Measurements from ENCODE around the gene ZNF473.
"Not testable (repeated sequence)": the region's sequence is repeated elsewhere in the genome, so short reads cannot be mapped to it uniquely, and the experiment has no call there.

The ZNF473 gene

DNA sequence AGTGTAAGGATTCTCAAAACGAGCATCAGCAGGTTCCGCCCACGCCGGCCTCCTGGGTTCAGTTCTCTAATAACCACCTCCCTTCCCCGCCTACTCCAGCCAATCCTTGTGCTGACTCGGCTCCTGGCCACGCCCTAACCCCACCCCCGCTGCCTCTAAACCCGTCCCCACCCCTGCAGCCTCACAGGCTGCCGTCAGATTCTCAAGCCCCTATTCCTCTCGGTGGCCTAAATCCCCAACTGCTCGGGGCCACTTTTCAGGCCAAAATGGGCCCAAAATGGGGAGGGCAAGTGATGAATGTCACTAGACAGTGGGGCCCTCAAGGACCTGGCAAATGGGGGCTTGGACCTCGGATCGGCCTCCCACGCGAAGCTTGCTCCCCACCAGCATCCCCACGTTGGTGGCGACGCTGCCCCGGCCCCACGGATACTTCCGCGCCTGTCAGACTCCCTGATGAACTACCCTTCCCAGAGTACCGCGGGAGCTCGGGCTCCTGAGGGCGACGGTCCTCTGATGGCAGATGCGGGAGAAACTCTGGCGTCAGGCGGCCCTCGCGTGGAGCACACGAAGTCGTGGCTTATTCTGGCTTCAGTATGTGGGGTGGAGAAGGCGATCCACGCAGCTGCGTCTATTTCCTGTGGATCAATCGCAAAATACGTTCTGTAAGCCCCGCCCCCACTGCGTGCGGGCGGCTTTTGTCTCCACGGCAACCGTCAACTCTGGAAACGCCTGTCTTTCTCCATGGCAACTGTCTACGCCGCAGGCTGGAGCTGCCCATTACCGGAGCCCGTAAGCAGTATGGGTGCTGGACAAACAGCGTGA is 24.8 kb downstream of the ZNF473 start:
- DNase-seq (ENCODE audit: low read depth in 2 of 2): peak; percentile 84 to 88

DNA sequence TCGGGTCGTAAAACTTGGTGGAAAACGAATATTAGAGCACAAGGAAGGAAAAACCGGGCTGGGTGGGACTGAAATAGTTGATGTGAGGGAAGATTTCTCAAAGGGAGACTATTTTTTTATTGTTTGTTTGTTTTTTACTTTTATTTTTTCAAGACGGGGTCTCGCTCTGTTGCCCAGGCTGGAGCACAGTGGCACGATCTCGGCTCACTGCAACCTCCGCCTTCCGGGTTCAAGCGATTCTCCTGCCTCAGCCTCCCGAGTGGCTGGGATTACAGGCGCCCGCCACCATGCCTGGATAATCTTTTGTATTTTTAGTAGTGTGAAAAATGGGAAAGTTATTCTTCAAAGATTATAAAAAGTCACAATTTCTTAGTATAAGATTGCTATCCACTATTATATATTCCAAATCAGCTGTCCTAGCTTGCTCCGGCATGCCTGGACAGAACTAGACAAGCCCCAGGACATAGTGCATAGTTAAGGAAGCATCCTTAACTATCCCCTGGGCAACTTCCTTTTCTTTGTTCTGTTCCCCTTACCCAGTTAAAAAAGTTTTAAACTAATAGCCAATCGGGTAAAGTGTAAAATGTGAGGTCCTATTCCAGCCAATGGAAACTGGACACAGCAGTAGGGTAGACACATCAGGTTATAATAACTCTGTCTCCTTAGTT is 25.6 kb downstream of the ZNF473 start:
- DNase-seq (ENCODE audit: low read depth in 2 of 2): not testable (repeated sequence)

DNA sequence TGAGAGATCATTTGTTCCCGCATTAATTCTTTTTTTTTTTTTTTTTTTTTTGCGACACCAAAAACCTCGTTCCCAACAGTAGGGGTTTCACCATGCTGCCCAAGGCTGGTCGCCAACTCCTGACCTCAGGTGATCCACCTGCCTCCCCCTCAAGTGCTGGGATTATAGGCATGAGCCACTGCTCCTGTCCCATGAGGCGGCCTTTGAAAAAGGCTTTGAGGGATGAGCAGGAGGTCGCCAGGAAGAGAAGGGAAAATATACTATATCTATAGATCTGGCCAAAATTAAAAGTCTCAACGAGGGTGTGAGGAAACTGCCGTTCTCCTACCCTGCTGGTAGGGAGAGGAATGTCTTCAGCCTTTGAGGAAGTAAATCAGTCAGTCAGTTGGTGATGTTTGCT is 26.2 kb downstream of the ZNF473 start:
- DNase-seq (ENCODE audit: low read depth in 2 of 2): no peak

DNA sequence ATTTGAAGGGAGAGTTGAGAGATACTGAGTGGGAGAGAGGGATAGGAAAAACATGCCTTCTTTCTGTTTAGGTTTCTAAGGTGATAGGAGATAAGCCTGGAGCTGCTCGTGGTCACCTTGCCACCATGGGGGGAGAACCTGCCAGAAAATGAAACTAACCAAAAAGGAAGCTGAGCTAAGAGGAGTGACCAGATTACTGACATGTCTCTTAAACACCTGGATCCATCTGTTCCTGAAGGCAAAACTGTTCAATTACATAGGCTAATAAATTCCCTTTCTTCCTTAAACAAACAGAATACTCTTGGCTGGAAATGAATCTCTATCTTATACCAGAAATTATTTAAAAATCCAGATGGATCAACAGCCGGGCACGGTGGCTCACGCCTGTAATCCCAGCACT is 27.3 kb downstream of the ZNF473 start:
- DNase-seq (ENCODE audit: low read depth in 2 of 2): no peak

DNA sequence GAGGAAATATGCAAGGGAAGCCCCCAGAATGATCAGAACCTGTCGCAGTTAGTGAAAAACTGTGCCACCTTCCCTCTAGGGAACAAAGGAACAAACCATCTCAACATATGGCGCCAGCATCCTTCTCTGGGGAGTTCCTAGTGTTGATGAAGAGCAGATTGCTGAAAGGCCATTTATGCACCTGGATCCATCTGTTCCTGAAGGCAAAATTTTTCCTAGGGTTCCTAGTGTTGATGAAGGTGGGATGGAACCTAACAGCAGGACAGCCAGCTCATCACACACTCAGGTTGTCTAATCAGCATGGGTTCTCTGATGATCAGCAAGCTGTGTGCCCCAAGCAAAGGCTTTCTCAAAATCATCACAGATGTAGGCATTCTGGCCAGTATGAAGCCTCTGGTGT is 32.6 kb downstream of the ZNF473 start:
- DNase-seq (ENCODE audit: low read depth in 2 of 2): no peak

DNA sequence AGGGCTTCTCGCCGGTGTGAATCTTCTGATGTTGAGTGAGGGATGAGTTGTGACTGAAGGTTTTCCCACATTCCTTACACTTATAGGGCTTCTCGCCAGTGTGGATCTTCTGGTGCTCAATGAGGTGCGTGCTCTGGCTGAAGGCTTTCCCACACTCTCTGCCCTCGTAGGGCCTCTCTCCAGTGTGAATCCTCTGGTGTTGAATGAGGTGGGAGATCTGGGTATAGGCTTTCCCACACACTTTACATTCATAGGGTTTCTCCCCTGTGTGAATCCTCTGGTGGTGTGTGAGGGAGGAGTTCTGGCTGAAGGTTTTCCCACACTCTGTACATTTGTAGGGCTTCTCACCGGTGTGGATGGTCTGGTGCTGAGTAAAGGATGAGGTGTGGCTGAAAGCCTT is 33.2 kb downstream of the ZNF473 start:
- no peak for DNase-seq (ENCODE audit: low read depth in 2 of 2)

DNA sequence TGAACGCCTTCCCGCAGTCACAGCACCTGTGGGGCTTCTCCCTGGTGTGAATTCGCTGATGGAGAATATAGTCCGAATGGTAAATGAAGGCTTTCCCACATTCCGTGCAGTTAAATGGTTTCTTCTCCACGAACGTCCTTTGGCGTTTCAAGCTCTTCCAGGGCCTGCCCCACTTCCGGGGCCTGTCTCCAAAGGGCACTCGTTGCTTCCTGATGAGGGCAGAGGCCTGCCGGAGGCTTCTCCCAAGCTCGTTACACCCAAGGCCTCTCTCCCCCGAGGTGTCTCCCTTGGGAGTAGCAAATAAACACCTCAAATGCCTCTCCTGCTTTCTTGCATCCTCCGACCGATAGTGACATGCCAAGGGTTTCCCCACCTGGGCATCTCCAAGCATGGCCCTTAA is 34.3 kb downstream of the ZNF473 start:
- DNase-seq (ENCODE audit: low read depth in 2 of 2): no peak

GRCh38 chr19:50061650-50062049 is 35.8 kb downstream of the ZNF473 start:
- no peak for DNase-seq (ENCODE audit: low read depth in 2 of 2)

GRCh38 chr19:50065938-50066337 is 40.1 kb downstream of the ZNF473 start:
- DNase-seq (ENCODE audit: low read depth in 2 of 2): no peak

DNA sequence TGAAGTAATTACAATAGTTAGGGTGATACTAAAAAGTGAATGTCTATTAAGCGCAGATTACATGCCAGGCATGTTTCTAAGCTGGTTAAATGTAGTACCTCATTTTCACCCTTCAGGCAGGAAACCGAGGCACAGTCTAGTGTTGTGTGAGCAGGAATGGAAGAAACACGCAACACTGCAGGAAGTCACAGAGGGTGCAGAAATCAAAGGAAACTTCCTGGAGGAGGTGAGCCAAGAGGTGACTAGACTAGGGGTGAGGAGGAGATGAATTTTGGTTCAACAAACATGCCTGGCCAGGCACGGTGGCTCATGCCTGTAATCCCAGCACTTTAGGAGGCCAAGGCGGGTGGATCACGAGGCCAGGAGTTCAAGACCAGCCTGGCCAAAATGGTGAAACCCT is 41.8 kb downstream of the ZNF473 start:
- DNase-seq (ENCODE audit: low read depth in 2 of 2): no peak

DNA sequence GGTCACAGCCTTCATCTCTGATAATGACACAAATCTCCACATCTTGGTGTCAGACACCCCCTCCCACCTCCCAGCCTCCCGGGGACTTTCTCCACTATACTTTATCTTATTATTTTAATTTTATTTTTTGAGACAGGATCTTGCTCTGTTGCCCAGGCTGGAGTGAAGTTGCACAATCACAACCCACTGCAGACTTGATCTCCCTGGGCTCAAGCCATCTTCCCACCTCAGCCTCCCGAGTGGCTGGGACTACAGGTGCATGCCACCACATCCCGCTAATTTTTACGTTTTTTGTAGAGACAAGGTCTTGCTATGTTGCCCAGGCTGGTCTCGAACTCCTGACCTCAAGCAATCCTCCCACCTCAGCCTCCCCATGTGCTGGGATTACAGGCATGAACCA is 42.6 kb downstream of the ZNF473 start:
- DNase-seq (ENCODE audit: low read depth in 2 of 2): not testable (repeated sequence)

DNA sequence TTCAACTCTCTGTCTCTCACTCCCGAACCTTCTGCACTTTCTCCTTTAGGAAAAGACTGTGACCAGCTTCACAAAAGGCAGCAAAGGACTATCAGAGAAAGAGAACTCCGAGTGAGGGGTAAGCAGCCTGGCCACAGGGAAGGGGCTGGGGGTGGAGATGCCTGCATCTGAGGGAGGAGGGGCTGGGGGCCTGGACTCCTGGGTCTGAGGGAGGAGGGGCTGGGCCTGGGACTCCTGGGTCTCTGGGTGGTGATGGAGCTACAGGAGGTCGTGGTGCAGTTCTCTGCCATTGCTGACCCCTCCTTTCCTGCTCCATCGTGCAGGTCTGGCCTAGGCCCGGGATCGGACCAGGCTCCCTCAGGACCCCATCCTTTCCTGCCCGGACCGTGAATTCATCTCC is 49.3 kb downstream of the ZNF473 start:
- not testable (repeated sequence) for DNase-seq (ENCODE audit: low read depth in 2 of 2)

DNA sequence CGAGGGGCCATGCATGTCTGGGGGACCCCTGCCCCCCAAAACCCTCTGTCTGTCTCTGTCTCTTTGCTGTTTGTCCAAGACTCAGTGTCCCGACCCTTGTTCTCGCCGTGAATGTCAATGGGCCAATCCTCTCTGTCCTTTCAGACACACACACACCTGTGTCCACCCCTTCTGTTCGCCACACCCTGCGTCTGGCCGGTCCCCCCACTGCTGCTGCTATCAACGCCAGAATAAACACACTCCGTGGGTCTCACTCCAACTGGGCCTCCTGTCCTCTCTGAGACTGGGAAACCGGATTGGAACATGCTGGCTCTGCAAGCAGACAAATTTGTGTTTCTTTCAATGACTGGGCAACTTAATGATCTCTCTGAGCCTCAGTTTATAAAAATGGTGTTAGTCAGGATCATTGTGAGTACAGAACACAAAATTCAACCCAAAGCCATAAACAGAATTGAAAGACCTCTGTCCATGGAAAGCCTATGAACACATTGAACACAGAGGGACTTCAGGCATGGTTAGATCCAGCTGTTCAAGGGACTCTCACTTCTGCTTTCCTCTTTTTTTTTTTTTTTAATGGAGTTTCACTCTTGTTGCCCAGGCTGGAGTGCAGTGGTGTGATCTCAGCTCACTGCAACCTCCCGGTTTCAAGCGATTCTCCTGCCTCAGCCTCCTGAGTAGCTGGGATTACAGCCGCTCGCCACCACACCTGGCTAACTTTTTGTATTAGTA is 50.0 kb downstream of the ZNF473 start:
- DNase-seq (ENCODE audit: low read depth in 2 of 2): not testable (repeated sequence)

- not testable (repeated sequence) for DNase-seq (ENCODE audit: low read depth in 2 of 2)
Observed at GRCh38 chr19:50076581-50077355, 51.0 kb downstream of the ZNF473 start.

- DNase-seq (ENCODE audit: low read depth in 2 of 2): not testable (repeated sequence)
Observed at GRCh38 chr19:50079014-50079413, 53.2 kb downstream of the ZNF473 start.

DNA sequence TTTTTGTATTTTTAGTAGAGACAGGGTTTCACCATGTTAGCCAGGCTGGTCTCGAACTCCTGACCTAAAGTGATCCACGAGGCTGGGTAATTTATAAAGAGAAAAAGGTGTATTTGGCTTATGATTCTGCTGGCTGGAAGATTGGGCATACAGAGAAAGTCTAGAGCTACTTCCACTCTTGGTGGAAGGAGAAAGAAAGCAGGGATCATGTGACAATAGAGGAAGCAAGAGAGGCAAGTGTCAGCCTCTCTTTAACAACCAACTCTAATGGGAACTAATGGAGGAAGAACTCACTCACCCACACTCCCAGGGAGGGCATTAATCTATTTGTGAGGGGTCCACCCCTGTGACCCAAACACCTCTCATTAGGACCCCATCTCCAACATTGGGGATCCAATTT is 58.6 kb downstream of the ZNF473 start:
- DNase-seq (ENCODE audit: low read depth in 2 of 2): not testable (repeated sequence)

DNA sequence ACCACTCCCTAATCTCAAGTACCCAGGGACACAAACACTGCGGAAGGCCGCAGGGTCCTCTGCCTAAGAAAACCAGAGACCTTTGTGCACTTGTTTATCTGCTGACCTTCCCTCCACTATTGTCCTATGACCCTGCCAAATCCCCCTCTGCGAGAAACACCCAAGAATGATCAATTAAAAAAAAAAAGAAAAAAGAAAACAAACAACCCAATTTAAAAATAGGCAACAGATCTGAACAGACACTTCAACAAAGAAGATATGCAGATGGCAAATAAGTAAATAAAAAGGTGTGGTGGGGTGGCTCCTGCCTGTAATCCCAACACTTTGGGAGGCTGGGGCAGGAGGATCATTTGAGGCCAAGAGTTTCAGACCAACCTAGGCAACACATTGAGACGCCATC is 61.3 kb downstream of the ZNF473 start:
- not testable (repeated sequence) for DNase-seq (ENCODE audit: low read depth in 2 of 2)

DNA sequence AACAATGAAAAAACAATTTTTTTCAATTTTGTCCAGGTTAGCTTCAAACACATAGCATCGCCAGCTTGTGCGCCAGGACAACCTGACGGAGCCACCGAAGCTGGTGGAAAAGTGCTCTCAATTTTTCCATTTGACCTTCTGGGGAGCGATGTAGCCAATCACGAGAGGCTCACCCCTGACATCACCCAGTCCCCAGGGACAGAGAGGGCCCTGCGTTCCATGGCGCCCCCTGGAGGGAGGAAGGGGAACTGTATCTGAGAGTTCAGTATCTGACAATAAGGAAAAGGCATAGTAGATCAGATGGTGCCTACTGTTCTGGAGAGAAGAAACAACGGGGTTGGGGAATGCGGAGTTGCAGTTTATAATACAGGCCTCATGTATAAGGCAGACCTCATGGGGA is 64.9 kb downstream of the ZNF473 start:
- not testable (repeated sequence) for DNase-seq (ENCODE audit: low read depth in 2 of 2)

DNA sequence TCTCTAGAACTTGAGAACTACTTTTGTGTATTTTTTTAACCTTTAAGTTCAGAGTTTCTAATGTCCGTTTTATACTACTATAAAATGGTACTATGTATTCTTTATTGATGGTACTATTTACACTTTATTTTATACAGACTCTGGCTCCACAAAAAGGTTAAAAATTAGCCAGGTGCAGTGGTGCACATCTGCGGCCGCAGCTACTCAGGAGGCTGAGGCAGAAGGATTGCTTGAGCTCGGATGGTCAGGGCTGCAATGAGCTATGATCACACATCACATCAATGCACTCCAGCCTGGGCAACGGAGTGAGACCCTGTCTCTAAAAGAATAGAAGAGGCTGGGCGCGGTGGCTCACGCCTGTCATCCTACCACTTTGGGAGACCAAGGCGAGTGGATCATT is 66.0 kb downstream of the ZNF473 start:
- DNase-seq (ENCODE audit: low read depth in 2 of 2): not testable (repeated sequence)

- DNase-seq (ENCODE audit: low read depth in 2 of 2): not testable (repeated sequence)
Observed at GRCh38 chr19:50092597-50092996, 66.8 kb downstream of the ZNF473 start.

DNA sequence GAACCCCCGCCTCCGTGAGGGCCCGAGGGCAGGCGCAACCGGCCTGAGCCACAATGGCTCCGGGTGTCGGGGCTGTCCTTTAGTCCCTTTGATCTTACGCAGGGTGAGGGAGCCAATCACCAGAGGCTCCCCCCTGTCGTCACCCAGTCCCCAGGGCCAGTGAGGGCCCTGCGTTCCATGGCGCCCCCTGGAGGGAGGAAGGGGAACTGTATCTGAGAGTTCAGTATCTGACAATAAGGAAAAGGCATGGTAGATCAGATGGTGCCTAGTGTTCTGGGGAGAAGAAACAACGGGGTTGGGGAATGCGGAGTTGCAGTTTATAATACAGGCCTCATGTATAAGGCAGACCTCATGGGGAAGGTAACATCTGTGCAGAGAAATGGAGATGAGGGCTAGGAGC is 72.1 kb downstream of the ZNF473 start:
- not testable (repeated sequence) for DNase-seq (ENCODE audit: low read depth in 2 of 2)

- not testable (repeated sequence) for DNase-seq (ENCODE audit: low read depth in 2 of 2)
Observed at GRCh38 chr19:50098892-50099291, 73.1 kb downstream of the ZNF473 start.
